IMR-90 (cell line): Measurements from ENCODE around the gene SEPTIN5. TPM values are rescaled to one million over a fixed set of nuclear protein-coding genes. Genes with fewer than 3 reads are reported as not detected.

Experiments used
- ATAC-seq: fragments of 200-7000 bp; cut with Tn5 transposase; 2 replicates; pipeline ENCODE4 v1.9.1; 2020; ENCODE audit warnings: low read depth, mild to moderate bottlenecking, moderate library complexity
- BruUV-seq: library from RNA; stranded (reverse); fragments of 400-500 nt; replicated peaks from 2 replicates; lab custom pipeline; 2021; lab: Mats Ljungman, UMichigan
- CTCF ChIA-PET: fragments of 300-600 bp; formaldehyde crosslinking; extraction: SDS; loops from one replicate; lab custom pipeline; 2021; ENCODE audit warnings: antibody characterized with exemption; lab: Yijun Ruan, JAX
- POLR2A ChIA-PET: fragments of 300-600 bp; sonication (Branson Sonifier 250); formaldehyde crosslinking; loops from one replicate; lab custom pipeline; 2022; ENCODE audit warnings: antibody characterized with exemption; ENCODE audit not compliant: unreplicated experiment; lab: Charles Lee
- DNase-seq: peaks from one replicate; pipeline ENCODE4 v3.0.0; 2013
- H2AFZ ChIP-seq: replicated peaks from 2 replicates; pipeline ENCODE3; 2013; ENCODE audit warnings: low read length, mild to moderate bottlenecking; ENCODE audit not compliant: poor library complexity
- H2AK5ac ChIP-seq: 2 replicates; pipeline ENCODE4 v1.6.1; 2013; ENCODE audit warnings: low read depth, low read length, inconsistent platforms
- H2AK9ac ChIP-seq: replicated peaks from 2 replicates; pipeline ENCODE3; 2013; ENCODE audit warnings: mild to moderate bottlenecking, low read depth, low read length, moderate library complexity; ENCODE audit not compliant: poor library complexity
- H2BK120ac ChIP-seq: 2 replicates; pipeline ENCODE4 v1.6.1; 2013; ENCODE audit warnings: low read depth, low read length, inconsistent platforms
- H2BK15ac ChIP-seq: 3 replicates; pipeline ENCODE4 v1.6.1; 2013; ENCODE audit warnings: low read depth, low read length, inconsistent platforms
- H2BK20ac ChIP-seq: 2 replicates; pipeline ENCODE4 v1.6.1; 2013; ENCODE audit warnings: low read depth, mild to moderate bottlenecking, inconsistent platforms, low read length, moderate library complexity
- H2BK5ac ChIP-seq: 2 replicates; pipeline ENCODE4 v1.6.1; 2013; ENCODE audit warnings: mild to moderate bottlenecking, low read depth, low read length, inconsistent platforms; ENCODE audit not compliant: poor library complexity, severe bottlenecking
- H3K14ac ChIP-seq: replicated peaks from 2 replicates; pipeline ENCODE4 v1.6.1; 2013; ENCODE audit warnings: low read depth, low read length, inconsistent platforms
- H3K18ac ChIP-seq: 2 replicates; pipeline ENCODE4 v1.6.1; 2013; ENCODE audit warnings: low read depth, low read length, control low read depth
- H3K23ac ChIP-seq: 2 replicates; pipeline ENCODE4 v1.6.1; 2013; ENCODE audit warnings: low read depth, low read length, inconsistent platforms
- H3K27ac ChIP-seq: 2 replicates; pipeline ENCODE4 v1.5.1; 2013; ENCODE audit warnings: mild to moderate bottlenecking, control low read depth, low read length; ENCODE audit not compliant: insufficient read depth
- H3K27me3 ChIP-seq: 2 replicates; pipeline ENCODE4 v1.6.1; 2013; ENCODE audit warnings: low read length; ENCODE audit not compliant: control insufficient read depth, insufficient read depth
- H3K36me3 ChIP-seq: 2 replicates; pipeline ENCODE4 v1.6.1; 2013; ENCODE audit warnings: low read length, mixed read lengths; ENCODE audit not compliant: control insufficient read depth, insufficient read depth
- H3K4ac ChIP-seq: 2 replicates; pipeline ENCODE4 v1.6.1; 2013; ENCODE audit warnings: low read depth, low read length, inconsistent platforms
- H3K4me1 ChIP-seq: 2 replicates; pipeline ENCODE4 v1.6.1; 2013; ENCODE audit warnings: low read length, mixed read lengths; ENCODE audit not compliant: control insufficient read depth, insufficient read depth
- H3K4me2 ChIP-seq: 2 replicates; pipeline ENCODE4 v1.6.1; 2013; ENCODE audit warnings: low read depth, mild to moderate bottlenecking, control low read depth, low read length, moderate library complexity
- H3K4me3 ChIP-seq: 2 replicates; pipeline ENCODE4 v1.5.1; 2013; ENCODE audit warnings: low read depth, mild to moderate bottlenecking, control low read depth, low read length, moderate library complexity; ENCODE audit not compliant: insufficient read depth
- H3K56ac ChIP-seq: 2 replicates; pipeline ENCODE4 v1.6.1; 2013; ENCODE audit warnings: low read length, inconsistent platforms; ENCODE audit not compliant: insufficient read depth; ENCODE audit errors: extremely low read depth
- H3K79me1 ChIP-seq, 2 experiments: 2 replicates each; pipeline ENCODE4 v1.6.1; 2013; ENCODE audit warnings: low read length in 2 of 2, inconsistent platforms in 1 of 2, low read depth in 1 of 2
- H3K9ac ChIP-seq: 2 replicates; pipeline ENCODE4 v1.6.1; 2013; ENCODE audit warnings: low read depth, low read length, control low read depth
- H3K9me1 ChIP-seq: 2 replicates; pipeline ENCODE4 v1.6.1; 2013; ENCODE audit warnings: low read length, inconsistent platforms; ENCODE audit not compliant: insufficient read depth
- H3K9me3 ChIP-seq: 2 replicates; pipeline ENCODE4 v1.6.1; 2013; ENCODE audit warnings: low read length; ENCODE audit not compliant: control insufficient read depth, insufficient read depth
- H4K20me1 ChIP-seq: 2 replicates; pipeline ENCODE4 v1.6.1; 2013; ENCODE audit warnings: low read length, inconsistent platforms; ENCODE audit not compliant: insufficient read depth
- H4K5ac ChIP-seq: 2 replicates; pipeline ENCODE4 v1.6.1; 2013; ENCODE audit warnings: mild to moderate bottlenecking, low read depth, low read length, control low read depth
- H4K8ac ChIP-seq, 2 experiments: 2 replicates each; pipeline ENCODE4 v1.6.1; 2013; ENCODE audit warnings: low read depth in 2 of 2, low read length in 2 of 2, control low read depth in 1 of 2, inconsistent platforms in 1 of 2
- H4K91ac ChIP-seq: 2 replicates; pipeline ENCODE4 v1.6.1; 2013; ENCODE audit warnings: low read depth, low read length, inconsistent platforms; ENCODE audit not compliant: insufficient read depth
- BHLHE40 ChIP-seq: fragments of 150-350 bp; IDR thresholded peaks from 2 replicates; pipeline ENCODE4 v1.6.1; 2016; ENCODE audit warnings: mild to moderate bottlenecking, low read depth, low read length
- CEBPB ChIP-seq: IDR thresholded peaks from 2 replicates; pipeline ENCODE4 v1.6.1; 2012; ENCODE audit warnings: low read depth, low read length, improper control_type of control experiment
- CHD1 ChIP-seq: IDR thresholded peaks from 2 replicates; pipeline ENCODE4 v1.6.1; 2012; ENCODE audit warnings: low read depth, low read length, improper control_type of control experiment
- FOS ChIP-seq: fragments of 150-350 bp; IDR thresholded peaks from 2 replicates; pipeline ENCODE4 v1.6.1; 2016; ENCODE audit warnings: low read depth, low read length
- MAFK ChIP-seq: IDR thresholded peaks from 2 replicates; pipeline ENCODE4 v1.6.1; 2012; ENCODE audit warnings: low read depth, low read length, improper control_type of control experiment
- MAZ ChIP-seq: IDR thresholded peaks from 2 replicates; pipeline ENCODE4 v1.6.1; 2012; ENCODE audit warnings: low read depth, mild to moderate bottlenecking, low read length, improper control_type of control experiment, moderate library complexity, borderline replicate concordance
- MXI1 ChIP-seq: IDR thresholded peaks from 2 replicates; pipeline ENCODE4 v1.6.1; 2012; ENCODE audit warnings: low read depth, mild to moderate bottlenecking, low read length, moderate library complexity, borderline replicate concordance
- NFE2L2 ChIP-seq: fragments of 150-350 bp; IDR thresholded peaks from 2 replicates; pipeline ENCODE4 v1.6.1; 2016; ENCODE audit warnings: low read depth, mild to moderate bottlenecking, low read length
- POLR2A ChIP-seq: IDR thresholded peaks from 2 replicates; pipeline ENCODE4 v1.6.1; 2012; ENCODE audit warnings: mild to moderate bottlenecking, low read depth, low read length
- RAD21 ChIP-seq: IDR thresholded peaks from 2 replicates; pipeline ENCODE4 v1.6.1; 2012; ENCODE audit warnings: low read length, improper control_type of control experiment
- RCOR1 ChIP-seq: IDR thresholded peaks from 2 replicates; pipeline ENCODE4 v1.6.1; 2012; ENCODE audit warnings: mild to moderate bottlenecking, low read length, improper control_type of control experiment; ENCODE audit not compliant: insufficient replicate concordance
- RFX5 ChIP-seq: IDR thresholded peaks from 2 replicates; pipeline ENCODE4 v1.8.0; 2012; ENCODE audit warnings: low read depth, mild to moderate bottlenecking, low read length, moderate library complexity
- SMC3 ChIP-seq: fragments of 150-350 bp; IDR thresholded peaks from 2 replicates; pipeline ENCODE4 v1.6.1; 2016; ENCODE audit warnings: low read depth, mild to moderate bottlenecking, antibody characterized with exemption, low read length, moderate library complexity
- WGBS, 2 experiments: methylation state at CpG; one replicate each; pipeline versions ENCODE4 v1.1.5 to v1.1.7; 2013; ENCODE audit warnings: missing lambda C conversion rate in 2 of 2; ENCODE audit not compliant: insufficient read length in 1 of 2; ENCODE audit errors: extremely low coverage in 2 of 2; 5-methylcytosine and 5-hydroxymethylcytosine counted together
- dilution Hi-C: fragments of 300-500 bp; cut with HindIII; formaldehyde crosslinking; loops from one replicate; pipeline ENCODE4 v1.14.3; 2018; ENCODE audit warnings: low sequenced_read_pairs; ENCODE audit not compliant: unreplicated experiment
- in situ Hi-C: fragments of 300-500 bp; cut with MboI; formaldehyde crosslinking; loops from 3 replicates; pipeline ENCODE4 v1.14.3; 2019; ENCODE audit warnings: low sequenced_read_pairs, inconsistent platforms, mixed read lengths
- intact Hi-C: fragments of 100-400 bp; cut with micrococcal nuclease; formaldehyde crosslinking; loops from 2 replicates; pipeline ENCODE4 v1.10.0; 2022
- polyA plus RNA-seq, 3 experiments: library from polyadenylated mRNA; depleted of rRNA; stranded (reverse); fragments of >200 nt; gene quantifications; 2 replicates each; pipeline ENCODE4 v1.2.3, GENCODE V29; 2012; ENCODE audit warnings: low replicate concordance in 1 of 3
- total RNA-seq: library from RNA; depleted of rRNA; stranded (reverse); fragments of >200 nt; gene quantifications from 2 replicates; pipeline ENCODE4 v1.2.3, GENCODE V29; 2012
- TF ChIP-seq, protein P1 (sequence below): conservative IDR thresholded peaks from 2 replicates; pipeline ENCODE4 v1.5.1; 2012; ENCODE audit warnings: mild to moderate bottlenecking, low read depth, low read length, improper control_type of control experiment
- TF ChIP-seq, protein P2 (sequence below): fragments of 150-350 bp; IDR thresholded peaks from 2 replicates; pipeline ENCODE4 v1.6.1; 2017; ENCODE audit warnings: mild to moderate bottlenecking, antibody characterized with exemption, low read length, low read depth

The SEPTIN5 gene
- total and polyA plus RNA-seq, 2 of the 4 experiments (the other 2 are of a cell fraction) = 16.8 to 20.7 TPM

DNA sequence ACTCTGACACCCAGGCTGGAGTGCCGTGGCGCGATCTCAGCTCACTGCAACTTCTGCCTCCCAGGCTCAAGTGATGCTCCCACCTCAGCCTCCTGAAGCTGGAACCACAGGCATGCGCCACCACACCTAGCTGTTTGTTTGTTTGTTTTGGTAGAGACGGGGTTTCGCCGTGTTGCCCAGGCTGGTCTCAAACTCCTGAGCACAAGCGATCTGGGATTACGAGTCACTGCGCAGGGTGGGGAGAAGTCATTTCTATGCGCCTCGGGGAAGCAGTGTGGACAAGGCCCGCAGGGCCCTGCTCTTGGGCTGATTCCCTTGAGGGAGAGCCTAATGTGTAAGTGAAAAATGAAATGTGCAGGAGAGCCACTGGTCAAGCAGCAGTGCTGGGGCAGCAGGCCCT lies 19.6 kb upstream of the SEPTIN5 start:
- Histone ChIP-seq H4K91ac (no peak overlapping the region), H3K9ac (no peak overlapping the region), H3K9me1 (no peaks in the 10 kb centered on the region; the same call in 1 of the 2 replicates), H3K79me1 (no peaks in the 10 kb centered on the region), H3K23ac (no peak overlapping the region), H2BK20ac (no peak overlapping the region), H3K4me1 (no peaks in the 10 kb centered on the region; the same call in 1 of the 2 replicates), H2BK5ac (no peak overlapping the region), H3K14ac (no peak overlapping the region), H2AFZ (no peak overlapping the region), H4K5ac (no peak overlapping the region), H3K4me3 (no peak overlapping the region), H3K4ac (no peak overlapping the region), H3K36me3 (no peaks in the 10 kb centered on the region), H4K20me1 (no peaks in the 10 kb centered on the region), H4K8ac (no peak overlapping the region), H3K27ac (no peak overlapping the region), H2BK120ac (no peak overlapping the region), H2AK5ac (no peak overlapping the region), H3K27me3 (no peaks in the 10 kb centered on the region), H3K4me2 (no peak overlapping the region), H3K18ac (no peak overlapping the region), H2BK15ac (no peak overlapping the region), H2AK9ac (no peak overlapping the region), H3K9me3 (no peaks in the 10 kb centered on the region), H3K56ac (no peak overlapping the region)
- CTCF ChIA-PET = no interaction called here
- whole genome bisulfite sequencing, 2 experiments = 80% methylated on average over 7 of the region's 13 CpGs; no CpG with 5 or more reads in 1 of the 2 experiments
- no TSS peak for BruUV-seq
- ATAC-seq (no peak), DNase-seq (no peak)
- in situ Hi-C loops = no loop called here
- no peak for TF ChIP-seq CHD1
- no peak for TF ChIP-seq RCOR1
- no peak for TF ChIP-seq BHLHE40
- TF ChIP-seq MXI1 = no peak
- no peak for TF ChIP-seq FOS
- no peak for TF ChIP-seq MAZ
- TF ChIP-seq RAD21 = no peak
- TF ChIP-seq SMC3 = no peak
- TF ChIP-seq, protein P1, sequence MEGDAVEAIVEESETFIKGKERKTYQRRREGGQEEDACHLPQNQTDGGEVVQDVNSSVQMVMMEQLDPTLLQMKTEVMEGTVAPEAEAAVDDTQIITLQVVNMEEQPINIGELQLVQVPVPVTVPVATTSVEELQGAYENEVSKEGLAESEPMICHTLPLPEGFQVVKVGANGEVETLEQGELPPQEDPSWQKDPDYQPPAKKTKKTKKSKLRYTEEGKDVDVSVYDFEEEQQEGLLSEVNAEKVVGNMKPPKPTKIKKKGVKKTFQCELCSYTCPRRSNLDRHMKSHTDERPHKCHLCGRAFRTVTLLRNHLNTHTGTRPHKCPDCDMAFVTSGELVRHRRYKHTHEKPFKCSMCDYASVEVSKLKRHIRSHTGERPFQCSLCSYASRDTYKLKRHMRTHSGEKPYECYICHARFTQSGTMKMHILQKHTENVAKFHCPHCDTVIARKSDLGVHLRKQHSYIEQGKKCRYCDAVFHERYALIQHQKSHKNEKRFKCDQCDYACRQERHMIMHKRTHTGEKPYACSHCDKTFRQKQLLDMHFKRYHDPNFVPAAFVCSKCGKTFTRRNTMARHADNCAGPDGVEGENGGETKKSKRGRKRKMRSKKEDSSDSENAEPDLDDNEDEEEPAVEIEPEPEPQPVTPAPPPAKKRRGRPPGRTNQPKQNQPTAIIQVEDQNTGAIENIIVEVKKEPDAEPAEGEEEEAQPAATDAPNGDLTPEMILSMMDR = no peak
- TF ChIP-seq POLR2A = no peak
- no peak for TF ChIP-seq RFX5
- TF ChIP-seq, protein P2, sequence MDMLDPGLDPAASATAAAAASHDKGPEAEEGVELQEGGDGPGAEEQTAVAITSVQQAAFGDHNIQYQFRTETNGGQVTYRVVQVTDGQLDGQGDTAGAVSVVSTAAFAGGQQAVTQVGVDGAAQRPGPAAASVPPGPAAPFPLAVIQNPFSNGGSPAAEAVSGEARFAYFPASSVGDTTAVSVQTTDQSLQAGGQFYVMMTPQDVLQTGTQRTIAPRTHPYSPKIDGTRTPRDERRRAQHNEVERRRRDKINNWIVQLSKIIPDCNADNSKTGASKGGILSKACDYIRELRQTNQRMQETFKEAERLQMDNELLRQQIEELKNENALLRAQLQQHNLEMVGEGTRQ = no peak
- TF ChIP-seq MAFK = no peak
- no peak for TF ChIP-seq CEBPB
- TF ChIP-seq NFE2L2 = no peak
- intact Hi-C loops = no loop called here
- dilution Hi-C loops = no loop called here
- POLR2A ChIA-PET = no interaction called here
